OCI-LY1 (cell line): ENCODE data around the gene COMT.

Experiments
- H2AFZ ChIP-seq: fragments of 200-600 bp; sonication (generic), shearing (Covaris generic); 2 replicates; pipeline ENCODE4 v1.6.0; 2014; ENCODE audit warnings: antibody characterized with exemption, mild to moderate bottlenecking, low read length
- H3F3A ChIP-seq: fragments of 200-600 bp; sonication (generic), shearing (Covaris generic); 2 replicates; pipeline ENCODE4 v1.6.0; 2014; ENCODE audit warnings: mild to moderate bottlenecking, antibody characterized with exemption, low read length, moderate library complexity; ENCODE audit not compliant: insufficient read depth
- H3K27ac ChIP-seq: fragments of 200-600 bp; sonication (generic); 2 replicates; pipeline ENCODE4 v1.5.1; 2014; ENCODE audit warnings: low read length, mixed run types, mild to moderate bottlenecking, low read depth; ENCODE audit not compliant: poor library complexity, severe bottlenecking
- H3K27me3 ChIP-seq: fragments of 200-600 bp; sonication (generic); 2 replicates; pipeline ENCODE4 v1.6.0; 2014; ENCODE audit warnings: antibody characterized with exemption, mild to moderate bottlenecking, low read length, moderate library complexity; ENCODE audit not compliant: insufficient read depth
- H3K36me3 ChIP-seq: fragments of 200-600 bp; sonication (generic); 2 replicates; pipeline ENCODE4 v1.6.1; 2014; ENCODE audit warnings: mild to moderate bottlenecking, antibody characterized with exemption, low read length, moderate library complexity, mixed read lengths; ENCODE audit not compliant: insufficient read depth
- H3K4me1 ChIP-seq: fragments of 200-600 bp; sonication (generic); 2 replicates; pipeline ENCODE4 v1.5.1; 2014; ENCODE audit warnings: mild to moderate bottlenecking, low read length, moderate library complexity; ENCODE audit not compliant: insufficient read depth, severe bottlenecking
- H3K4me2 ChIP-seq: fragments of 200-600 bp; sonication (generic), shearing (Covaris generic); 2 replicates; pipeline ENCODE4 v1.6.1; 2014; ENCODE audit warnings: low read length
- H3K4me3 ChIP-seq: fragments of 200-600 bp; sonication (generic); 2 replicates; pipeline ENCODE4 v1.5.1; 2014; ENCODE audit warnings: low read length, low read depth, mild to moderate bottlenecking, mixed read lengths; ENCODE audit not compliant: poor library complexity, severe bottlenecking
- H3K79me2 ChIP-seq: fragments of 200-600 bp; shearing (Covaris generic); 2 replicates; pipeline ENCODE4 v1.6.1; 2016; ENCODE audit warnings: mixed run types, low read length, mixed read lengths; ENCODE audit not compliant: insufficient read depth
- H3K9ac ChIP-seq: fragments of 200-600 bp; sonication (generic), shearing (Covaris generic); 2 replicates; pipeline ENCODE4 v1.6.1; 2014; ENCODE audit warnings: mild to moderate bottlenecking, low read length, mixed read lengths
- H3K9me2 ChIP-seq: fragments of 200-600 bp; sonication (generic), shearing (Covaris generic); 2 replicates; pipeline ENCODE4 v1.6.1; 2014; ENCODE audit warnings: low read depth, mild to moderate bottlenecking, low read length, mixed read lengths
- H3K9me3 ChIP-seq: fragments of 200-600 bp; shearing (Covaris generic); 2 replicates; pipeline ENCODE4 v1.6.1; 2014; ENCODE audit warnings: low read length, mixed read lengths
- H4K20me1 ChIP-seq: fragments of 200-600 bp; sonication (generic), shearing (Covaris generic); 2 replicates; pipeline ENCODE4 v1.6.0; 2016; ENCODE audit warnings: mild to moderate bottlenecking, low read length; ENCODE audit not compliant: insufficient read depth
- CTCF ChIP-seq: fragments of 200-600 bp; sonication (generic), shearing (Covaris generic); IDR thresholded peaks from 2 replicates; pipeline ENCODE4 v1.5.1; 2017; ENCODE audit warnings: mild to moderate bottlenecking, antibody characterized with exemption, low read length, moderate library complexity, mixed read lengths
- EZH2 ChIP-seq: fragments of 200-600 bp; sonication (generic), shearing (Covaris generic); IDR thresholded peaks from 2 replicates; pipeline ENCODE4 v1.8.0; 2017; ENCODE audit warnings: borderline replicate concordance, mixed run types, mild to moderate bottlenecking, antibody characterized with exemption, low read length, moderate library complexity, mixed read lengths

The COMT gene

GRCh38 chr22:19993926-19994325 lies 52.4 kb downstream of the COMT start:
- Histone ChIP-seq H2AFZ (no peak overlapping the region), H3K9me3 (no peaks in the 10 kb centered on the region)

GRCh38 chr22:19994851-19995610 lies 53.5 kb downstream of the COMT start:
- Histone ChIP-seq H3K9ac (no peak overlapping the region), H2AFZ (no peak overlapping the region), H3K4me1 (no peaks in the 10 kb centered on the region), H3K9me3 (no peaks in the 10 kb centered on the region), H3K9me2 (no peaks in the 10 kb centered on the region), H3F3A (no peaks in the 10 kb centered on the region), H3K27me3 (peaks cover 15% of the 10 kb centered on the region), H3K27ac (no peak overlapping the region), H3K79me2 (no peaks in the 10 kb centered on the region), H3K36me3 (no peaks in the 10 kb centered on the region), H3K4me3 (no peak overlapping the region), H4K20me1 (no peaks in the 10 kb centered on the region), H3K4me2 (no peak overlapping the region)
- TF ChIP-seq EZH2, result no peak
- TF ChIP-seq CTCF, result no peak

More at GRCh38 chr22:19993926-19994325, 52.4 kb downstream of the COMT start:
- H3K36me3 ChIP-seq, result no peaks in the 10 kb centered on the region
- H3K4me2 ChIP-seq, result no peak overlapping the region
- H4K20me1 ChIP-seq, result no peaks in the 10 kb centered on the region
- no peaks in the 10 kb centered on the region for H3K4me1 ChIP-seq
- no peaks in the 10 kb centered on the region for H3F3A ChIP-seq
- TF ChIP-seq EZH2, result no peak
- TF ChIP-seq CTCF, result no peak
- no peak overlapping the region for H3K27ac ChIP-seq
- H3K79me2 ChIP-seq, result no peaks in the 10 kb centered on the region
- no peak overlapping the region for H3K9ac ChIP-seq
- peaks cover 15% of the 10 kb centered on the region for H3K27me3 ChIP-seq
- H3K4me3 ChIP-seq, result no peak overlapping the region
- H3K9me2 ChIP-seq, result no peaks in the 10 kb centered on the region

GRCh38 chr22:19995611-19996339 lies 54.2 kb downstream of the COMT start:
- H3K4me2 ChIP-seq, result no peak overlapping the region
- no peak overlapping the region for H3K9ac ChIP-seq
- H3K4me3 ChIP-seq, result no peak overlapping the region
- H4K20me1 ChIP-seq, result no peaks in the 10 kb centered on the region
- H3K79me2 ChIP-seq, result no peaks in the 10 kb centered on the region
- H3K9me3 ChIP-seq, result no peaks in the 10 kb centered on the region
- H3K27me3 ChIP-seq, result peaks cover 15% of the 10 kb centered on the region
- no peaks in the 10 kb centered on the region for H3K36me3 ChIP-seq
- H2AFZ ChIP-seq, result no peak overlapping the region
- H3K4me1 ChIP-seq, result no peaks in the 10 kb centered on the region
- no peak overlapping the region for H3K27ac ChIP-seq
- TF ChIP-seq EZH2, result no peak
- no peak for TF ChIP-seq CTCF
- no peaks in the 10 kb centered on the region for H3F3A ChIP-seq
- no peaks in the 10 kb centered on the region for H3K9me2 ChIP-seq
